HepG2 (cell line): ENCODE measurements around the gene RUNX2.

Source experiments
- FOXK2 ChIP-seq: fragments of 450-650 bp; IDR thresholded peaks from 2 replicates; pipeline ENCODE4 v1.6.1; 2016
- KAT2B ChIP-seq: fragments of 150-350 bp; IDR thresholded peaks from 2 replicates; pipeline ENCODE4 v1.6.1; 2014; ENCODE audit warnings: low read depth, low read length, borderline replicate concordance
- MXD4 ChIP-seq: IDR thresholded peaks from 2 replicates; pipeline ENCODE4 v1.6.1; 2016; ENCODE audit warnings: mild to moderate bottlenecking, missing biosample characterization, missing genetic modification reagents
- SP5 ChIP-seq: IDR thresholded peaks from 2 replicates; pipeline ENCODE4 v1.6.1; 2016; ENCODE audit warnings: low read depth, borderline replicate concordance
- XRCC5 ChIP-seq: fragments of 200-400 bp; formaldehyde crosslinking; optimal IDR thresholded peaks from 2 replicates; pipeline ENCODE3; 2017; ENCODE audit warnings: mild to moderate bottlenecking, low read length
- ZNF121 ChIP-seq: sonication (generic); formaldehyde crosslinking; IDR thresholded peaks from 2 replicates; pipeline ENCODE4 v1.5.0; 2020; ENCODE audit warnings: mild to moderate bottlenecking, missing genetic modification reagents

DNA sequence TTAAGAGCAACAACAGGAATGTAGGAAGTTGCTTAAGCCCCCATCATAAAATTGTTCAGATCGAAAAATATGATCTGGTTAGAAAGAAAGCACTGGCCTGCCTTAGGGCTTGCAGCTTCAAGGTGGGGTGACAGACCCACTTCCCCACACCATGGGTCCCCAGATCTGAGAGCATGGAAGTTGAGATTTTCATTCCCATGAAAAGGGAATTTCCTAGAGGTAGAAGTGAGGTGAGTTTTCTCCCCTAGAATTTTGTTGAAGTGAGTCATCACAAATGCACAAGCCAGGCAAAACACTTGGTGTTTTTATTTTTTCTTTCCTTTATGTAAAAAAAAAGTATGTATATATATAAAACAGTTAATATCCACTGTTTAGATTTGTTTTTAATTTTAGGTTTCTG is 263.2 kb downstream of the RUNX2 start:
- TF ChIP-seq SP5 (CRISPR knock-in tag) = no peak
- TF ChIP-seq KAT2B = no peak
- TF ChIP-seq FOXK2 = no peak
- no peak for TF ChIP-seq MXD4 (CRISPR knock-in tag)
- TF ChIP-seq XRCC5 = no peak
- TF ChIP-seq ZNF121 (CRISPR knock-in tag) = no peak
